ENCODE measurements around the gene OAF. TPM values are rescaled to one million over a fixed set of nuclear protein-coding genes. Genes with fewer than 3 reads are reported as not detected.

Gene OAF
- total and polyA plus RNA-seq, 2 experiments from 2014 or later, result 1.1 to 3.0 TPM

- H3K36me3 Mint-ChIP-seq (ENCODE audit: low read depth), result no peaks in the 10 kb centered on the region
- Histone ChIP-seq H3K36me3 (ENCODE audit: insufficient read depth) (no peaks in the 10 kb centered on the region), H4K20me1 (replicated peaks; ENCODE audit: insufficient read depth) (no peaks in the 10 kb centered on the region)
These were observed 37.0 kb upstream of the OAF start for GRCh38 chr11:120173807-120174206.

More at GRCh38 chr11:120173807-120174206, 37.0 kb upstream of the OAF start:
- Histone ChIP-seq H3K4me3 (no peak overlapping the region), H3F3A (replicated peaks; ENCODE audit: low read depth) (no peaks in the 10 kb centered on the region), H3K27ac (ENCODE audit: low read depth) (no peak overlapping the region), H3K4me1 (ENCODE audit: insufficient read depth) (peaks cover 6% of the 10 kb centered on the region; the same call in 1 of the 2 replicates), H3K9me2 (ENCODE audit: insufficient read depth) (no peaks in the 10 kb centered on the region), H3K4me2 (no peak overlapping the region), H2AFZ (no peak overlapping the region), H3K27me3 (ENCODE audit: insufficient read depth) (peaks cover 56% of the 10 kb centered on the region), H3K79me2 (replicated peaks; ENCODE audit: insufficient read depth) (no peaks in the 10 kb centered on the region)
- no peak for ATAC-seq
- Mint-ChIP-seq H3K27ac (no peak overlapping the region), H3K4me3 (no peak overlapping the region), H3K4me1 (no peaks in the 10 kb centered on the region; the same call in 2 of the 3 replicates), H3K27me3 (ENCODE audit: insufficient read depth, low read depth, poor library complexity) (peaks cover 38% of the 10 kb centered on the region), H3K9me3 (no peaks in the 10 kb centered on the region)
- TF ChIP-seq EZH2phosphoT487 (IDR thresholded peaks at IDR 0.05; ENCODE audit: unreplicated experiment) (no peak), CREB1 (CRISPR knock-in tag; IDR thresholded peaks at IDR 0.05; ENCODE audit: low read depth) (no peak), NANOG (IDR thresholded peaks at IDR 0.05; ENCODE audit: borderline replicate concordance) (no peak), ZNF331 (CRISPR knock-in tag; IDR thresholded peaks at IDR 0.05; ENCODE audit: low read depth) (no peak), CTCF (conservative IDR thresholded peaks at IDR 0.05; ENCODE audit: low read depth in 2 of 2) (no peak), ZNF114 (CRISPR knock-in tag; IDR thresholded peaks at IDR 0.05) (no peak), POLR2AphosphoS5 (IDR thresholded peaks at IDR 0.05; ENCODE audit: low read depth) (no peak), REST (IDR thresholded peaks at IDR 0.05; ENCODE audit: unreplicated experiment) (no peak), ETS1 (IDR thresholded peaks at IDR 0.05) (no peak), JUNB (IDR thresholded peaks at IDR 0.05; ENCODE audit: unreplicated experiment) (no peak), EZH2 (IDR thresholded peaks at IDR 0.05; ENCODE audit: low read depth, unreplicated experiment) (no peak), STAT1 (IDR thresholded peaks at IDR 0.05; ENCODE audit: unreplicated experiment) (no peak), ZNF462 (CRISPR knock-in tag; IDR thresholded peaks at IDR 0.05) (no peak)
- DNase-seq (ENCODE audit: low spot score), result no peak

Measured in GM23338 (cell line).